Adrenal gland (tissue), 5 donors: Measurements from ENCODE around the gene LHFPL4.

Experiments used
- CTCF ChIP-seq, 6 experiments: fragments of 450-650 bp in 4 of 6; fragments of 200-600 bp in 2 of 6; sonication (generic) in 1 of 6; IDR thresholded peaks; 1 replicate in 5 of 6; 2 replicates in 1 of 6; pipeline versions ENCODE4 v1.5.1 to v1.8.0; 2016 to 2021; ENCODE audit warnings: antibody characterized with exemption in 6 of 6, mild to moderate bottlenecking in 2 of 6, moderate library complexity in 1 of 6
- POLR2A ChIP-seq, 2 donors: fragments of 450-650 bp; IDR thresholded peaks; one replicate each; pipeline ENCODE4 v1.6.1; 2017; ENCODE audit warnings: antibody characterized with exemption in 2 of 2, mild to moderate bottlenecking in 2 of 2, moderate library complexity in 1 of 2
- donor health status: DM: no; HTN: no; CAD: no.

GRCh38 chr3:9498781-9499180 lies 54.8 kb downstream of the LHFPL4 start:
- no peak for TF ChIP-seq CTCF (IDR thresholded peaks at IDR 0.05)
- no peak for TF ChIP-seq POLR2A (IDR thresholded peaks at IDR 0.05)
